Stimulated activated naive CD8-positive, alpha-beta T cell treated with anti-CD3 and anti-CD28 coated beads, Interleukin-15, Interleukin-2, amounts not matched to agents 100 ng/mL and 50 ng/mL, for 24 hours (primary cell): ENCODE measurements around the gene CFAP92.
A peak's percentile ranks its signal among the peaks of the same experiment; 100 is the strongest.
"Not testable (repeated sequence)": the region's sequence is repeated elsewhere in the genome, so short reads cannot be mapped to it uniquely, and the experiment has no call there.

Experiments
- H3K27ac Mint-ChIP-seq: one replicate; pipeline ENCODE4 v1.8.0; 2021; ENCODE audit warnings: mild to moderate bottlenecking, mixed read lengths
- H3K27me3 Mint-ChIP-seq: one replicate; pipeline ENCODE4 v1.8.0; 2021; ENCODE audit warnings: mixed read lengths
- H3K36me3 Mint-ChIP-seq: one replicate; pipeline ENCODE4 v1.8.0; 2021; ENCODE audit warnings: low read depth, mixed read lengths
- H3K4me1 Mint-ChIP-seq: one replicate; pipeline ENCODE4 v1.8.0; 2021; ENCODE audit warnings: low read depth, mixed read lengths
- H3K4me3 Mint-ChIP-seq: one replicate; pipeline ENCODE4 v1.8.0; 2021; ENCODE audit warnings: mild to moderate bottlenecking, mixed read lengths
- H3K9me3 Mint-ChIP-seq: one replicate; pipeline ENCODE4 v1.8.0; 2021; ENCODE audit warnings: mixed read lengths

Gene CFAP92

DNA sequence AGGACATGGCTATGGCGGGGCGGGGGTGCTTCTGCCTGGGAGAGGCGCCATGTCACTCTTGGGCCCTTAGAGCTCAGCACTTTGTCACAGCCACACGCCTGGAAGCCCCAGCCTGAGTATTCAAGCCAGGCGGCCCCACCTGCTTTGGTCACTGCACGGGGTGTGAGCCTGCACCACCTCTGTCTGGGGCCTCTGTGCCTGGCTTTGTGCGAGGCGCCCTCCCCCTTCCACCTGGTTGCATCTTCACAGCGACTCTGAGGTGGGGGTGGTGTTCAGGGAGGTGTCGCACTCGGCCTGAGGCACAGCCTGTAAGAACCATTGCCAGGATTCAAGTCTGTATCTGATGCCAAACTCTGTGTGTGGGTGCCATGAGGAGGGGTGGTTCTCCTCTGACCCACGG, 90.4 kb downstream of the CFAP92 start:
- Mint-ChIP-seq H3K27me3 (no peaks in the 10 kb centered on the region), H3K9me3 (no peaks in the 10 kb centered on the region), H3K4me1 (no peaks in the 10 kb centered on the region), H3K27ac (no peak overlapping the region), H3K36me3 (peaks cover 68% of the 10 kb centered on the region), H3K4me3 (no peak overlapping the region)

DNA sequence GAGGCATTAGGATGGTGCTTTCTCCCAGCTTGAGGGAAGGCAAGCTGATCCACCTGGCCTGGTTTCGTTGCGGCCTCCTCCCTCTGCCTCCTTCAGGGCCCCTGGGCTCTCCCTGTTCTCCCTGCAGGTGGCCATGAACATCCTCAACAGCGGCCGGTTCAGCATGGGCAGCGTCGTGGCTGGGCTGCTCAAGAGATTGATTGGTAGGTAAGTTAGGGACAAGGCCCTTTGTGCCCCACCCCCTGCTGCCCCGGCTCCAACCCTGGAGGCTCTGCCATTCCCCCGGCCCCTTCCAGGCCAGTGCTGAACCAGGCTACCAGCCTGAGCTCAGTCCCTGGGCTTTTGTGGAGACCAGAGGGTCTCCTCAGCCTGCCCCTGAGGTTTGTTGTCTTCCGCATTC, 91.5 kb downstream of the CFAP92 start:
- Mint-ChIP-seq H3K36me3 (peaks cover 77% of the 10 kb centered on the region), H3K4me3 (no peak overlapping the region), H3K9me3 (no peaks in the 10 kb centered on the region), H3K4me1 (no peaks in the 10 kb centered on the region), H3K27me3 (no peaks in the 10 kb centered on the region), H3K27ac (no peak overlapping the region)

DNA sequence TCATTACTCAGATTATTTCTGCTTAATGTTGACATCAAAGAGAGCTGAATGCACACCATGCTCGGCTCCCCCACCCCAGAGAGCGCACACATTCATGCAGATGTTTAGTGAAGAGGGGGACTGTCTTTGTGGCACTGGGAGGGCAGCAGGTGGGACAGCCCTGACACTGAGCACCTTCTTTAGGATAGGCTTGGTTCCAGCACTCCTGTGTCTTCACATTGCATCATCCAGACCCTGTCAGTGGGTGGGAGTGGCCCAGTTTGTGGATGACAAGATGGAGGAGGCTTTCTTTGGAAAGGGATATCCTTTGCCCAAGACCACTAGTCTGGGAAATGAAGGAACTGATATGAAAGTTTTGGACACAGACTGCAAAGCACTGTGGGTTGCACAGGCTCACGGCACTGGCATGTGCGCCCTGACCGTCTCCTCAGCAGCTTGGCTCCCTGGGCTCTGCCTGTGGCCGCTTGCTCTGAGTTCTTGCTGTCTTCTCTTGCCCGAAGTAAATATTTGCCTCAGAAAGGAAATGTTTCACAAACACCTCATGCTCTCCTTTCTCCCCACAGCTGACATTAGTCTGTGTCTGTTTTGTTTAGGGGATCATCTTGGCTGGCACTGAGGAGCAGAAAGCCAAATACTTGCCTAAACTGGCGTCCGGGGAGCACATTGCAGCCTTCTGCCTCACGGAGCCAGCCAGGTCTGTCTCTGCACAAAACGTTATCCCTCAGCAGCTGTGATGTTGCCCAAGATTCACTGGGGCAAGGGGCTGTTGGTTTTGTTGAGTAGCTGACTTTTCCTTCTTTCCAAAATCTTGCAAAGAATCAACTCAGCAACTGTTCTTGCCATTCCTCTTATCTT, 97.8 kb downstream of the CFAP92 start:
- H3K36me3 Mint-ChIP-seq = peaks cover 65% of the 10 kb centered on the region
- H3K27me3 Mint-ChIP-seq = no peaks in the 10 kb centered on the region
- H3K9me3 Mint-ChIP-seq = no peaks in the 10 kb centered on the region
- H3K4me1 Mint-ChIP-seq = no peaks in the 10 kb centered on the region
- no peak overlapping the region for H3K4me3 Mint-ChIP-seq
- H3K27ac Mint-ChIP-seq = no peak overlapping the region

GRCh38 chr3:128889139-128889894, 104.6 kb downstream of the CFAP92 start:
- Mint-ChIP-seq H3K36me3 (peaks cover 49% of the 10 kb centered on the region), H3K27me3 (no peaks in the 10 kb centered on the region), H3K9me3 (no peaks in the 10 kb centered on the region), H3K27ac (no peak overlapping the region), H3K4me3 (no peak overlapping the region), H3K4me1 (peaks cover under 1% of the 10 kb centered on the region)

GRCh38 chr3:128884992-128885391, 108.9 kb downstream of the CFAP92 start:
- Mint-ChIP-seq H3K36me3 (peaks cover 51% of the 10 kb centered on the region), H3K4me1 (peaks cover 41% of the 10 kb centered on the region), H3K9me3 (no peaks in the 10 kb centered on the region), H3K27ac (no peak overlapping the region), H3K4me3 (no peak overlapping the region), H3K27me3 (no peaks in the 10 kb centered on the region)

DNA sequence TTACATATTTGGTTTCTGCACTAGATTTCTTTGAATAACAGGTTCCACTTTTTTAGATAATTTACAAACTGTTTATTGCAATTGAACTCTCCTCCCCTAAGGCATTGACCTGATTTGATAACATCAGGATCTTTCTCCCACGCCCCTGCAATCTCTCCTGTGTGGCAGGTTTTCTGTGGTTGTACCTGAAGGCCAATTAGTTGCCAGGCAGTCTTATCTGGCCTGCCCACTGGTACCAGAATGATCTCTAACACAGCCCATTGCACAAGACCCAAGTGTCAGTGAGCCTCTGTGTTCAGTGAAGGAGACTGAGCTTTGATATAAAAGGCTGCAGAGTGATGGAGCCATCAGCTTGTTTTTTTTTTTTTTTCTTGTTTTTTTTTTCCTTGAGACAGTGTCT, 111.2 kb downstream of the CFAP92 start:
- H3K4me3 Mint-ChIP-seq = peak overlapping the region; percentile 43
- H3K4me1 Mint-ChIP-seq = peaks cover 59% of the 10 kb centered on the region
- no peaks in the 10 kb centered on the region for H3K27me3 Mint-ChIP-seq
- H3K27ac Mint-ChIP-seq = no peak overlapping the region
- H3K36me3 Mint-ChIP-seq = peaks cover 45% of the 10 kb centered on the region
- no peaks in the 10 kb centered on the region for H3K9me3 Mint-ChIP-seq

DNA sequence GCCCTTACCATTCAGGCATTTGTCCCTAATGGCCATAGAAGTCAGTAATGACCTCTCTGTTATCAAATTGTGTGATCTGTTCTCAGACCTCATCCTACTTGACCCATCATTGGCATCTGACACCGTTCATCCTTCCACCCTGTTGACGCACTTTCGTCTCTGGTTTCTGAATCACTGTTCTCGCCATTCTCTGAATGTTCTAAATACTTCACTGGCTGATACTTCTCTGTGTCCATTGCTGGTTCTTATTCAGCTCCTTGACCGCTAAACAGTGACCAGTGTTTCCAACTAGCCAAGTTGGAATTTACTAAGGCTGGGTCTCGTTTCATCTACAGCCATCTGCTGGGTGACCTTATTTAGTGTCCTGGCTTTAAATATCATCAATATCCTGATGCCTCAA, 112.3 kb downstream of the CFAP92 start:
- H3K27me3 Mint-ChIP-seq = no peaks in the 10 kb centered on the region
- peaks cover 69% of the 10 kb centered on the region for H3K4me1 Mint-ChIP-seq
- H3K27ac Mint-ChIP-seq = peak overlapping the region; percentile 39
- peaks cover 36% of the 10 kb centered on the region for H3K36me3 Mint-ChIP-seq
- H3K9me3 Mint-ChIP-seq = no peaks in the 10 kb centered on the region
- peak overlapping the region; percentile 97 for H3K4me3 Mint-ChIP-seq

DNA sequence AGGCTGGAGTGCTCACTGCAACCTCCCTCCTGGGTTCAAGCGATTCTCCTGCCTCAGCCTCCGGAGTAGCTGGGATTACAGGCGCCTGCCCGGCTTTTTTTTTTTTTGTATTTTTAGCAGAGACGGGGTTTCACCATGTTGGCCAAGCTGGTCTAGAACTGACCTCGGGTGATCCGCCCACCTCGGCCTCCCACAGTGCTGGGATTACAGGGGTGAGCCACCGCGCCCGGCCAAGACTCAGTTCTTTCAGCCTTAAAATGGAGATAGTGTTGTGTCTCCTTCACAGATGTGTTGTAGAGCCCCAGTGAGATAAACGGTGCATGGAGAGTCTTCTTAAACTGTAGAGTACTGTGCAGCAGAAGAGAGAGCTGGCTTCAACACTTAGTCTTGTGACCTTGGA, 113.4 kb downstream of the CFAP92 start:
- peaks cover 35% of the 10 kb centered on the region for H3K36me3 Mint-ChIP-seq
- H3K9me3 Mint-ChIP-seq, H3K27me3 Mint-ChIP-seq: not testable (repeated sequence)
- H3K4me3 Mint-ChIP-seq = peak overlapping the region; percentile 97
- peaks cover 77% of the 10 kb centered on the region for H3K4me1 Mint-ChIP-seq
- H3K27ac Mint-ChIP-seq = peak overlapping the region; percentile 99

DNA sequence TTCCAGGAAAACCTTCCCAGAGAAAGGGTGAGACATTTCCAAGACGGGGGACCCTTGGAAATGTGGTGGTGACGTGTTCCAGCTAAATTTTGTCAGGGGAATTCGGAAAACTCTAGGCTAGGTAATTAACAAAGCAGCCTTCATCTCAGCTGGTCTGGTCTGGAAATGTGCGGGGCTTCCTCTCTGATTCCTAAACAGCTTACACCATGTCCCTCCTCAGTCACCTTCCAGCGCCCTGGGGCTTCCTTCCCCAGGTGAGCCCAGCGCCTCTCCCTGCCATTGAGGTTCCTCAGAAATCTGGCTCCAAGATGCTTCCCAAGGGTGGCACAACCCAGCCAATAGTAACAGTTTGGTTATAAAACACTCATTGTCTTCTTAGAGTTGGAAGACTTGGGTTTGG, 113.9 kb downstream of the CFAP92 start:
- Mint-ChIP-seq H3K27me3 (no peaks in the 10 kb centered on the region), H3K9me3 (no peaks in the 10 kb centered on the region), H3K4me1 (peaks cover 79% of the 10 kb centered on the region), H3K27ac (peak overlapping the region; percentile 99), H3K36me3 (peaks cover 30% of the 10 kb centered on the region), H3K4me3 (peak overlapping the region; percentile 97)

- H3K36me3 Mint-ChIP-seq = peaks cover 24% of the 10 kb centered on the region
- H3K4me1 Mint-ChIP-seq = peaks cover 79% of the 10 kb centered on the region
- peak within 1 kb of the TSS; percentile 99 for H3K27ac Mint-ChIP-seq
- no peaks in the 10 kb centered on the region for H3K27me3 Mint-ChIP-seq
- H3K4me3 Mint-ChIP-seq = peak within 1 kb of the TSS; percentile 97
- no peaks in the 10 kb centered on the region for H3K9me3 Mint-ChIP-seq
Observed at GRCh38 chr3:128879125-128879969, 114.5 kb downstream of the CFAP92 start, which contains the start of gene ACAD9. TSS of gene ACAD9 (plus strand) at chr3:128879620. CDS start at chr3:128879692, 72 bp downstream.

GRCh38 chr3:128878556-128879124, 115.2 kb downstream of the CFAP92 start:
- H3K9me3 Mint-ChIP-seq = no peaks in the 10 kb centered on the region
- peaks cover 17% of the 10 kb centered on the region for H3K36me3 Mint-ChIP-seq
- peak overlapping the region; percentile 97 for H3K4me3 Mint-ChIP-seq
- H3K27ac Mint-ChIP-seq = peak overlapping the region; percentile 99
- peaks cover 72% of the 10 kb centered on the region for H3K4me1 Mint-ChIP-seq
- H3K27me3 Mint-ChIP-seq = no peaks in the 10 kb centered on the region

DNA sequence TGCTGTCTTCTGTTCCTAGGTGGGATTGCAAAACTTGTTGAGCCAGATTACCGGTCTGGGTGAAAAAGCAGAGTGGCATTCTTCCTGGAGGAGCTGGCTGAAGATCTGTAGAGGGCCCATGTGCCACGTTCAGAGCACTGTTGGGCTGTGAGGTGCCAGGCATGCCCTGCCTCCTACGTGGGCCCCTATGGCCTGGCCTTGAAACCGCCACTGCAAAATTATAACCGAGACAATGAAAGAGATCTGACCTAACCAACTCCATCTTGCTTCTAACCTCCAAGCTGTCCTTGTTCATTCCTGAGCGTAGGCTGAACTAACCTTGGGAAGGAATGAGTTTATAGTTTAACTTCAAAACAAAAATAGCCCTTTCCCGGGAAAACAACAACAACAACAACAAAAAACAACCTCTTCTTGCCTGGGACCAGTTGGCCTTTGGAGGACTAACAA, 115.8 kb downstream of the CFAP92 start:
- peak overlapping the region; percentile 99 for H3K27ac Mint-ChIP-seq
- peaks cover 68% of the 10 kb centered on the region for H3K4me1 Mint-ChIP-seq
- peak overlapping the region; percentile 97 for H3K4me3 Mint-ChIP-seq
- H3K36me3 Mint-ChIP-seq = peaks cover 17% of the 10 kb centered on the region
- no peaks in the 10 kb centered on the region for H3K9me3 Mint-ChIP-seq
- no peaks in the 10 kb centered on the region for H3K27me3 Mint-ChIP-seq

GRCh38 chr3:128875556-128876120, 118.2 kb downstream of the CFAP92 start:
- H3K36me3 Mint-ChIP-seq = peaks cover 7% of the 10 kb centered on the region
- H3K9me3 Mint-ChIP-seq = no peaks in the 10 kb centered on the region
- H3K27ac Mint-ChIP-seq = no peak overlapping the region
- no peaks in the 10 kb centered on the region for H3K27me3 Mint-ChIP-seq
- no peak overlapping the region for H3K4me3 Mint-ChIP-seq
- H3K4me1 Mint-ChIP-seq = peaks cover 44% of the 10 kb centered on the region
